Measurements from ENCODE around the gene KLHL2.

DNA sequence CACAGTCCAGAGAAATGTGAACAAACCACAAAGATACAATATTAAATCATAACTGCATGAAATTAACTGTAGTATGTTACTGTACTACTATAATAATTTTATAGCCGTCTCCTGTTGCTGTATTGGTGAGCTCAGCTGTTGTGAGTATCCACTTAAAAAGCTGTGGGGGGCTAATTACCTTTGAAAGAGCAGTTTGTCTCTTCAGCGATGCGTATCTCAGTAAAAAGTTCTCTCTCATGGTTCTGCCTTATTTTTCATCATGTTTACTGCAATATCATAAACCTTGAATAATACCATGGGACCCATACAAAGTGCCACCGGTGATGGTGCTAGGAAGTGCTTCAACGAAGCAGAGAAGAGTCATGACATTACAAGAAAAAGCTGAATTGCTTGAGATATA, 111.7 kb downstream of the KLHL2 start:
- TF ChIP-seq EZH2 (IDR thresholded peaks at IDR 0.05; ENCODE audit: borderline replicate concordance, low read depth, low read length, poor library complexity, severe bottlenecking) (no peak), CTCF (conservative IDR thresholded peaks at IDR 0.05; ENCODE audit: low read depth, low read length) (no peak)
